ENCODE data around the gene GRK2.

GRCh38 chr11:67227726-67228125, 38.5 kb upstream of the GRK2 start:
- no peak for TF ChIP-seq CTCF (IDR thresholded peaks at IDR 0.05; ENCODE audit: low read depth, low read length)
- no peak for TF ChIP-seq EZH2phosphoT487 (IDR thresholded peaks at IDR 0.05; ENCODE audit: low read depth)
